Measurements from ENCODE around the gene KCTD5. TPM values are rescaled to one million over a fixed set of nuclear protein-coding genes. Genes with fewer than 3 reads are reported as not detected.

KCTD5 gene
- total and polyA plus RNA-seq, 2 of the 8 experiments (the other 6 are each of a cell fraction or from before 2014, with no cell fraction given) = 26.6 to 31.8 TPM

DNA sequence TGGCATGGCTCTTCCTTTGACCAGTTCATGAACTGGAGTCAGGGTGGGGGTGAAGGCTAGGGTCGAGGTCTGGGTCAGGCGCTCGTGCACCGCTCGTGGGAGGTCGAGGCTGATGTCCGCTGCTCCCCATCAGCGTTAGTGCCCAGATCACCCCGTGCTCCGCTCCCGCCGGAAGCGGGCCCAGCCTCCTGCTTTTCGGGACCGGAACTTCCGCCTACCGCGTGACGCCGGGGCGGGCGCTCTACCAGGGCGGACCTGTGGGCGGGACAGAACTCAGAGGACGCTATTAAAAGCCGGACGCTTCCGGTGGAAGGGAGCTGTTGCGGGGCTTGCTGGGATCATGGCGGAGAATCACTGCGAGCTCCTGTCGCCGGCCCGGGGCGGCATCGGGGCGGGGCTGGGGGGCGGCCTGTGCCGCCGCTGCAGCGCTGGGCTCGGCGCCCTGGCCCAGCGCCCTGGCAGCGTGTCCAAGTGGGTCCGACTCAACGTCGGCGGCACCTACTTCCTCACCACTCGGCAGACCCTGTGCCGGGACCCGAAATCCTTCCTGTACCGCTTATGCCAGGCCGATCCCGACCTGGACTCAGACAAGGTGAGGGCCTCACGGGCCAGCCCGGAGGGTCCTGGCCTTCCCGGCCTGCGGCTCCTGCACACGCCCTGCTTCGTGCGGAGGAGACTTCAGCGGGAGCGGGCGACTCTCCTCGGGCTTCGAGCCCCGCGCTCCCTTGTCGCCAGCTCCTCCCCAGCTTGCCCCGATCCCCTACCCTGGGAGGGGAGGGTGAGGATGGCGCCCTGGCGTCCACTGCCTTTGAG is at the start of gene KCTD5 (continued):
- no peak; the same call in 1 of the 2 replicates for TF ChIP-seq JUN (IDR thresholded peaks at IDR 0.05; ENCODE audit: low read depth, low read length)
- TF ChIP-seq SIRT6 (IDR thresholded peaks at IDR 0.05; ENCODE audit: low read length) = no peak
- TF ChIP-seq, protein P1, sequence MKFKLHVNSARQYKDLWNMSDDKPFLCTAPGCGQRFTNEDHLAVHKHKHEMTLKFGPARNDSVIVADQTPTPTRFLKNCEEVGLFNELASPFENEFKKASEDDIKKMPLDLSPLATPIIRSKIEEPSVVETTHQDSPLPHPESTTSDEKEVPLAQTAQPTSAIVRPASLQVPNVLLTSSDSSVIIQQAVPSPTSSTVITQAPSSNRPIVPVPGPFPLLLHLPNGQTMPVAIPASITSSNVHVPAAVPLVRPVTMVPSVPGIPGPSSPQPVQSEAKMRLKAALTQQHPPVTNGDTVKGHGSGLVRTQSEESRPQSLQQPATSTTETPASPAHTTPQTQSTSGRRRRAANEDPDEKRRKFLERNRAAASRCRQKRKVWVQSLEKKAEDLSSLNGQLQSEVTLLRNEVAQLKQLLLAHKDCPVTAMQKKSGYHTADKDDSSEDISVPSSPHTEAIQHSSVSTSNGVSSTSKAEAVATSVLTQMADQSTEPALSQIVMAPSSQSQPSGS (IDR thresholded peaks at IDR 0.05; ENCODE audit: low read length) = no peak
- peak; percentile 87 for TF ChIP-seq ASH2L (IDR thresholded peaks at IDR 0.05; ENCODE audit: low read length)
- peak; percentile 74; the same call in 1 of the 2 replicates for TF ChIP-seq POLR2AphosphoS5 (IDR thresholded peaks at IDR 0.05; ENCODE audit: low read depth, low read length)
- TF ChIP-seq NRF1 (IDR thresholded peaks at IDR 0.05; ENCODE audit: low read depth, low read length) = no peak; the same call in 1 of the 2 replicates
- peak in 1 of 2 experiments; percentile 95; a peak in 2 of 3 replicates for TF ChIP-seq POLR2A (IDR thresholded peaks at IDR 0.05; ENCODE audit: control extremely low read depth in 1 of 2, low read depth in 2 of 2, low read length in 2 of 2)
- peak; percentile 100 for TF ChIP-seq GABPA (IDR thresholded peaks at IDR 0.05; ENCODE audit: borderline replicate concordance, insufficient read depth, low read length)
- TF ChIP-seq SP1 (IDR thresholded peaks at IDR 0.05; ENCODE audit: low read depth, low read length) = peak; percentile 97
- peak; percentile 76 for TF ChIP-seq EGR1 (IDR thresholded peaks at IDR 0.05; ENCODE audit: borderline replicate concordance, low read depth, low read length)
- TF ChIP-seq SAP30 (IDR thresholded peaks at IDR 0.05; ENCODE audit: insufficient read depth, insufficient replicate concordance, low read length) = no peak
- TF ChIP-seq MAX (IDR thresholded peaks at IDR 0.05) = peak; percentile 98
- peak; percentile 88 for TF ChIP-seq PHF8 (conservative IDR thresholded peaks at IDR 0.05; ENCODE audit: low read depth, low read length)
- peak in 1 of 2 experiments; percentile 87; a peak in 1 of 3 replicates for TF ChIP-seq EP300 (IDR thresholded peaks at IDR 0.05; ENCODE audit: borderline replicate concordance in 1 of 2, low read depth in 2 of 2, low read length in 2 of 2)
- no peak for TF ChIP-seq BRCA1 (IDR thresholded peaks at IDR 0.05; ENCODE audit: low read depth, low read length)
- peak; percentile 85 for TF ChIP-seq TAF7 (optimal IDR thresholded peaks at IDR 0.05; ENCODE audit: borderline replicate concordance, low read depth, low read length)
- TF ChIP-seq SIX5 (IDR thresholded peaks at IDR 0.05; ENCODE audit: low read depth, low read length) = peak; percentile 46; the same call in 1 of the 2 replicates
- no peak for TF ChIP-seq KDM1A (IDR thresholded peaks at IDR 0.05; ENCODE audit: borderline replicate concordance, low read length)
- TF ChIP-seq CREB1 (IDR thresholded peaks at IDR 0.05) = peak; percentile 90
- peak; percentile 43 for TF ChIP-seq NANOG (IDR thresholded peaks at IDR 0.05; ENCODE audit: insufficient read depth, low read depth, low read length, poor library complexity, severe bottlenecking)
- TF ChIP-seq KDM5A (IDR thresholded peaks at IDR 0.05; ENCODE audit: low read length) = peak; percentile 76
- no peak for TF ChIP-seq BACH1 (IDR thresholded peaks at IDR 0.05; ENCODE audit: low read length)
- no peak for TF ChIP-seq POU5F1 (IDR thresholded peaks at IDR 0.05; ENCODE audit: low read depth, low read length)
